ENCODE measurements around the gene RSKR. TPM values are rescaled to one million over a fixed set of nuclear protein-coding genes. Genes with fewer than 3 reads are reported as not detected.

Gene RSKR
- total and polyA plus RNA-seq, 2 experiments from 2014 or later = 2.8 to 16.2 TPM

- Histone ChIP-seq H3K36me3 (peaks cover 52% of the 10 kb centered on the region), H3K4me1 (ENCODE audit: low read depth) (no peaks in the 10 kb centered on the region), H3K9me3 (ENCODE audit: low read depth) (no peaks in the 10 kb centered on the region), H3K4me3 (no peak overlapping the region), H3K27ac (no peak overlapping the region), H3K27me3 (no peaks in the 10 kb centered on the region)
- TF ChIP-seq, protein P1, sequence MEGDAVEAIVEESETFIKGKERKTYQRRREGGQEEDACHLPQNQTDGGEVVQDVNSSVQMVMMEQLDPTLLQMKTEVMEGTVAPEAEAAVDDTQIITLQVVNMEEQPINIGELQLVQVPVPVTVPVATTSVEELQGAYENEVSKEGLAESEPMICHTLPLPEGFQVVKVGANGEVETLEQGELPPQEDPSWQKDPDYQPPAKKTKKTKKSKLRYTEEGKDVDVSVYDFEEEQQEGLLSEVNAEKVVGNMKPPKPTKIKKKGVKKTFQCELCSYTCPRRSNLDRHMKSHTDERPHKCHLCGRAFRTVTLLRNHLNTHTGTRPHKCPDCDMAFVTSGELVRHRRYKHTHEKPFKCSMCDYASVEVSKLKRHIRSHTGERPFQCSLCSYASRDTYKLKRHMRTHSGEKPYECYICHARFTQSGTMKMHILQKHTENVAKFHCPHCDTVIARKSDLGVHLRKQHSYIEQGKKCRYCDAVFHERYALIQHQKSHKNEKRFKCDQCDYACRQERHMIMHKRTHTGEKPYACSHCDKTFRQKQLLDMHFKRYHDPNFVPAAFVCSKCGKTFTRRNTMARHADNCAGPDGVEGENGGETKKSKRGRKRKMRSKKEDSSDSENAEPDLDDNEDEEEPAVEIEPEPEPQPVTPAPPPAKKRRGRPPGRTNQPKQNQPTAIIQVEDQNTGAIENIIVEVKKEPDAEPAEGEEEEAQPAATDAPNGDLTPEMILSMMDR (IDR thresholded peaks at IDR 0.05; ENCODE audit: low read depth, low read length) = no peak
- DNase-seq (ENCODE audit: low read depth in 1 of 2, low spot score in 1 of 2) = no peak
These were observed 28.1 kb downstream of the RSKR start for GRCh38 chr17:28585851-28586250.

GRCh38 chr17:28584434-28584833 is 29.6 kb downstream of the RSKR start:
- H3K27ac ChIP-seq = no peak overlapping the region
- no peak for DNase-seq (ENCODE audit: low read depth in 1 of 2, low spot score in 1 of 2)
- TF ChIP-seq, protein P1 (IDR thresholded peaks at IDR 0.05; ENCODE audit: low read depth, low read length) = no peak
- no peaks in the 10 kb centered on the region for H3K4me1 ChIP-seq (ENCODE audit: low read depth)
- peaks cover 45% of the 10 kb centered on the region for H3K36me3 ChIP-seq
- no peaks in the 10 kb centered on the region for H3K27me3 ChIP-seq
- no peak overlapping the region for H3K4me3 ChIP-seq
- no peaks in the 10 kb centered on the region for H3K9me3 ChIP-seq (ENCODE audit: low read depth)

GRCh38 chr17:28582513-28582912 is 31.5 kb downstream of the RSKR start:
- Histone ChIP-seq H3K4me3 (no peak overlapping the region), H3K9me3 (ENCODE audit: low read depth) (no peaks in the 10 kb centered on the region), H3K36me3 (peaks cover 43% of the 10 kb centered on the region), H3K27me3 (no peaks in the 10 kb centered on the region), H3K4me1 (ENCODE audit: low read depth) (no peaks in the 10 kb centered on the region), H3K27ac (no peak overlapping the region)
- DNase-seq (ENCODE audit: low read depth in 1 of 2, low spot score in 1 of 2) = no peak
- TF ChIP-seq, protein P1 (IDR thresholded peaks at IDR 0.05; ENCODE audit: low read depth, low read length) = no peak

DNA sequence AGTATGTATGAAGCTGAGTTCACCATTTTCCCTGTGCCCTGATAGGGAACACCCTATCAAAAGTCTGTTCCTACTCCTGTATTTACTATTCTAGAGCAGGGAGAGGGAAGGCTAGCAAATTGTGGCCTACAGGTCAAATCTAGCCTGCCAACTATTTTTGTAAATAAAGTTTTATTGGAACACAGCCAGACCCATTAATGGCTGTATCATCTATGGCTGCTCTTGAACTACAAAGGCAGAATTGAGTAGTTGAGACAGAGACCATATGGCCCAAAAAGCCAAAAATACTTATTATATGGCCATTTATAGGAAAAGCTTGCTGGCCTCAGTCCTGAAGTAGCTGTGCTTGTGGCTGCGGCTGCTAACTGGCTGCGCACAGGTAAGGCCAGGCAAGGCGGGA is 33.0 kb downstream of the RSKR start:
- TF ChIP-seq, protein P1 (IDR thresholded peaks at IDR 0.05; ENCODE audit: low read depth, low read length) = no peak
- peaks cover 39% of the 10 kb centered on the region for H3K36me3 ChIP-seq
- no peak overlapping the region for H3K4me3 ChIP-seq
- DNase-seq (ENCODE audit: low read depth in 1 of 2, low spot score in 1 of 2) = no peak
- peaks cover 1% of the 10 kb centered on the region for H3K4me1 ChIP-seq (ENCODE audit: low read depth)
- H3K9me3 ChIP-seq (ENCODE audit: low read depth) = no peaks in the 10 kb centered on the region
- no peak overlapping the region for H3K27ac ChIP-seq
- no peaks in the 10 kb centered on the region for H3K27me3 ChIP-seq

DNA sequence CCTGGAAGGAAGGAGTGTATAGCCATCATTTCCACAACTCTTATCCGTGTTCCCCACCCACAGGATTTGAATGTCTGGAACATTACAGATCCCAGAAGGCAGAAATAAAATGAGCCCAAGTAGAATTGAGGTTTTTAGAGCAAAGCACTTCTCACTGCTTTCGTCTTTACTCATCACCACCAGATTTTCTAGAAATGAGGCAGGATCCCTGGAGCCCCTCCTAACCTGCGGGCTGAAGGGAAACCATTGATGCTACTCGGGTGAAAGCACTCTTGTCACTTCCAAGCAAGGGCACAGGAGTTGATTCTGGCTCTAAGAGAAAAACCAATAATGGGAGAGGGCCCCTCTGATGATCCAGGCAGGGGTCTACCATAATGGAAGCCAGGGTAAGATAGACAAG is 34.5 kb downstream of the RSKR start:
- DNase-seq (ENCODE audit: low read depth in 1 of 2, low spot score in 1 of 2) = no peak
- Histone ChIP-seq H3K9me3 (ENCODE audit: low read depth) (no peaks in the 10 kb centered on the region), H3K4me1 (ENCODE audit: low read depth) (peaks cover 10% of the 10 kb centered on the region), H3K27ac (no peak overlapping the region), H3K27me3 (no peaks in the 10 kb centered on the region), H3K36me3 (peaks cover 29% of the 10 kb centered on the region), H3K4me3 (no peak overlapping the region)
- TF ChIP-seq, protein P1 (IDR thresholded peaks at IDR 0.05; ENCODE audit: low read depth, low read length) = no peak
